SH-SY5Y (cell line): ENCODE measurements around the gene DPP6.

Source experiments
- GATA2 ChIP-seq: IDR thresholded peaks from 2 replicates; pipeline ENCODE4 v1.6.1; 2011; ENCODE audit warnings: mild to moderate bottlenecking, low read depth, low read length
- GATA3 ChIP-seq: IDR thresholded peaks from 2 replicates; pipeline ENCODE4 v1.6.1; 2011; ENCODE audit warnings: low read depth, mild to moderate bottlenecking, low read length, moderate library complexity

DNA sequence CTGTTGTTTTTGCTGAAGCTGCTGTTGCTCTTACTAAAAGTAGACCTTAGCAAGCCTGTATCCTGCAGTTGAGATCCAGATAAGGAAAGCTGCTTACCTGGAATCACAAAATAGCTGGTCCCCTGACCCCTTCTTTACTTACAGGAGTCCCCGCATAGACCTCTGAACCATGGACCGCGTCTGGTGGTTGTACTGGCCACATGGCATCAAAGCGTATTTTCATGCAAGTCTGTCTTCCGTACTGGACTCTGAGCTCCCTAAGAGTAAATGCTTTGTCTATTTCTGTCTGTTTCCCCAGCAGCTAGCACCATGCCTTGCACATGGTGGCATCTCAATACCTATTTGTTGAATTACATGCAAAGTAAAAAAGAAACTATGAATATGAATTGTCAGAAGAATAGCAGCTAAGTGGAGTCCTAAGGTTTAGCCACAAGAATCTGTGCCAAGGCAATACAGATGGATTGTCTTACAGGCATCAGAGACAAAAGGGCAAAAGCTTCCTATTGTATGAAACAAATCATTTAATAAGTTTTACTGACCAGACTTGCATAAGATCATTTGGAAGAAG lies 791.6 kb downstream of the DPP6 start:
- no peak for TF ChIP-seq GATA3
- TF ChIP-seq GATA2 = no peak
